Measurements from ENCODE around the gene TXNL1. TPM values are rescaled to one million over a fixed set of nuclear protein-coding genes. Genes with fewer than 3 reads are reported as not detected.
A peak's percentile ranks its signal among the peaks of the same experiment; 100 is the strongest.
"Not testable (repeated sequence)": the region's sequence is repeated elsewhere in the genome, so short reads cannot be mapped to it uniquely, and the experiment has no call there.

TXNL1 gene
- total RNA-seq, 5 donors from 2014 or later (not counting 1 experiment from before 2014, with no cell fraction given), result 33.6 to 40.2 (median 35.7) TPM

GRCh38 chr18:56658261-56658660 lies 19.9 kb upstream of the TXNL1 start:
- Histone ChIP-seq H3K27me3 (replicated peaks in 1 of 2; ENCODE audit: control insufficient read depth in 2 of 2, extremely low read depth in 1 of 2, insufficient read depth in 2 of 2, low read length in 1 of 2) (no peaks in the 10 kb centered on the region), H3K36me3 (ENCODE audit: control insufficient read depth in 2 of 2, extremely low read depth in 1 of 2, insufficient read depth in 1 of 2, low read length in 1 of 2) (peaks cover 0 to 9% of the 10 kb centered on the region in 2 donors), H3K27ac (ENCODE audit: low read length) (no peak overlapping the region), H3K9me3 (no peaks in the 10 kb centered on the region), H3K4me1 (ENCODE audit: control insufficient read depth in 1 of 2, extremely low read depth in 1 of 2, insufficient read depth in 2 of 2, low read length in 2 of 2) (peaks cover 4 to 5% of the 10 kb centered on the region in 2 experiments), H3K4me3 (ENCODE audit: control insufficient read depth in 1 of 2, extremely low read depth in 1 of 2, low read length in 1 of 2) (no peak overlapping the region)
- no peak for ATAC-seq (replicated peaks in 1 of 4)
- H3K4me1 Mint-ChIP-seq, result peaks cover 59 to 69% (median 66%) of the 10 kb centered on the region in 3 donors
- H3K27ac Mint-ChIP-seq, result no peak overlapping the region
- CTCF ChIA-PET, result interaction anchor here in 1 of 2 donors (1.0 kb wide), 1 partner anchor 25 kb away, joined by 3 read pairs; no protein-coding TSS in a partner anchor
- 50% methylated on average over 1 of the region's 2 CpGs for WGBS (ENCODE audit: insufficient coverage)
- peaks cover 19% of the 10 kb centered on the region for H3K36me3 Mint-ChIP-seq
- POLR2A ChIA-PET, result interaction anchor here in 1 of 2 donors (0.6 kb wide), 1 partner anchor 30 kb away, joined by 4 read pairs; no protein-coding TSS in a partner anchor
- no peak overlapping the region for H3K4me3 Mint-ChIP-seq
- H3K9me3 Mint-ChIP-seq, result peaks cover 0 to 5% (median 0%) of the 10 kb centered on the region in 3 donors
- no peak for DNase-seq
- no peaks in the 10 kb centered on the region for H3K27me3 Mint-ChIP-seq

GRCh38 chr18:56654280-56654679 lies 15.9 kb upstream of the TXNL1 start:
- POLR2A ChIA-PET; H3K27me3 ChIP-seq (replicated peaks in 1 of 2; ENCODE audit: control insufficient read depth in 2 of 2, extremely low read depth in 1 of 2, insufficient read depth in 2 of 2, low read length in 1 of 2): not testable (repeated sequence)

GRCh38 chr18:56652802-56653201 lies 14.4 kb upstream of the TXNL1 start:
- ChIA-PET CTCF (interaction anchor here (0.6 to 1.1 kb wide), 4 partner anchors 15 to 970 kb away, joined by 3 to 6 read pairs (median 4); no protein-coding TSS in a partner anchor), POLR2A (interaction anchor here in 1 of 2 donors (0.6 kb wide), 1 partner anchor 1472 kb away, joined by 3 read pairs; no protein-coding TSS in a partner anchor)
- Mint-ChIP-seq H3K27ac (peak overlapping the region; percentile 91 to 92), H3K9me3 (peaks cover 0 to 6% (median 0%) of the 10 kb centered on the region in 3 donors), H3K27me3 (no peaks in the 10 kb centered on the region), H3K36me3 (no peaks in the 10 kb centered on the region), H3K4me3 (peak overlapping the region; percentile 76 to 97 (median 95)), H3K4me1 (peaks cover 55 to 63% (median 60%) of the 10 kb centered on the region in 3 donors)
- DNase-seq (peak in 1 of 35 experiments; percentile 33), ATAC-seq (replicated peaks in 1 of 4) (no peak)
- no CpG with 5 or more reads among the region's 4 CpGs for WGBS (ENCODE audit: insufficient coverage)
- Histone ChIP-seq H3K36me3 (ENCODE audit: control insufficient read depth in 2 of 2, extremely low read depth in 1 of 2, insufficient read depth in 1 of 2, low read length in 1 of 2) (peaks cover 0 to 2% of the 10 kb centered on the region in 2 donors), H3K4me1 (ENCODE audit: control insufficient read depth in 1 of 2, extremely low read depth in 1 of 2, insufficient read depth in 2 of 2, low read length in 2 of 2) (peaks cover 18 to 20% of the 10 kb centered on the region in 2 experiments), H3K27me3 (replicated peaks in 1 of 2; ENCODE audit: control insufficient read depth in 2 of 2, extremely low read depth in 1 of 2, insufficient read depth in 2 of 2, low read length in 1 of 2) (no peaks in the 10 kb centered on the region), H3K4me3 (ENCODE audit: control insufficient read depth in 1 of 2, extremely low read depth in 1 of 2, low read length in 1 of 2) (peak overlapping the region; percentile 0 to 38), H3K9me3 (no peaks in the 10 kb centered on the region), H3K27ac (ENCODE audit: low read length) (peak overlapping the region; percentile 4)

More at GRCh38 chr18:56654280-56654679, 15.9 kb upstream of the TXNL1 start:
- H3K36me3 Mint-ChIP-seq; CTCF ChIA-PET; ATAC-seq (replicated peaks in 1 of 4); H3K36me3 ChIP-seq (ENCODE audit: control insufficient read depth in 2 of 2, extremely low read depth in 1 of 2, insufficient read depth in 1 of 2, low read length in 1 of 2); H3K27me3 Mint-ChIP-seq; H3K9me3 ChIP-seq; H3K9me3 Mint-ChIP-seq; DNase-seq; H3K4me3 ChIP-seq (ENCODE audit: control insufficient read depth in 1 of 2, extremely low read depth in 1 of 2, low read length in 1 of 2); H3K27ac ChIP-seq (ENCODE audit: low read length): not testable (repeated sequence)
- H3K4me1 ChIP-seq (ENCODE audit: control insufficient read depth in 1 of 2, extremely low read depth in 1 of 2, insufficient read depth in 2 of 2, low read length in 2 of 2), result peaks cover 18 to 20% of the 10 kb centered on the region in 2 experiments
- Mint-ChIP-seq H3K27ac (peak overlapping the region; percentile 52 to 71), H3K4me3 (peak overlapping the region in 1 of 3 donors; percentile 27), H3K4me1 (peaks cover 60 to 68% (median 63%) of the 10 kb centered on the region in 3 donors)
- WGBS (ENCODE audit: insufficient coverage), result 100% methylated on average over 3 of the region's 7 CpGs

- no peaks in the 10 kb centered on the region for H3K36me3 ChIP-seq (ENCODE audit: control insufficient read depth in 2 of 2, extremely low read depth in 1 of 2, insufficient read depth in 1 of 2, low read length in 1 of 2)
- peaks cover 55 to 69% (median 67%) of the 10 kb centered on the region in 3 donors for H3K4me1 Mint-ChIP-seq
- peaks cover 18 to 20% of the 10 kb centered on the region in 2 experiments for H3K4me1 ChIP-seq (ENCODE audit: control insufficient read depth in 1 of 2, extremely low read depth in 1 of 2, insufficient read depth in 2 of 2, low read length in 2 of 2)
- H3K4me3 Mint-ChIP-seq, result peak overlapping the region; percentile 89 to 97 (median 95)
- ChIA-PET CTCF (interaction anchor here (1.1 to 3.1 kb wide), 4 partner anchors 10 to 57 kb away, joined by 6 to 16 read pairs (median 8); partner anchors contain the start of gene TXNL1 (in 1 of the 2)), POLR2A (interaction anchor here in 1 of 2 donors (0.6 to 1.2 kb wide), 2 partner anchors 12 to 1935 kb away, joined by 3 to 4 read pairs; no protein-coding TSS in a partner anchor)
- DNase-seq (peak in 1 of 35 experiments; percentile 35), ATAC-seq (replicated peaks in 1 of 4) (peak in 2 of 4 experiments; percentile 6 to 10)
- no peaks in the 10 kb centered on the region for H3K9me3 ChIP-seq
- 7% methylated on average over 5 of the region's 5 CpGs for WGBS (ENCODE audit: insufficient coverage)
- peak overlapping the region; percentile 94 for H3K4me3 ChIP-seq (ENCODE audit: control insufficient read depth in 1 of 2, extremely low read depth in 1 of 2, low read length in 1 of 2)
- peaks cover 0 to 6% (median 0%) of the 10 kb centered on the region in 3 donors for H3K9me3 Mint-ChIP-seq
- peak overlapping the region; percentile 94 to 95 for H3K27ac Mint-ChIP-seq
- no peaks in the 10 kb centered on the region for H3K27me3 ChIP-seq (replicated peaks in 1 of 2; ENCODE audit: control insufficient read depth in 2 of 2, extremely low read depth in 1 of 2, insufficient read depth in 2 of 2, low read length in 1 of 2)
- H3K27me3 Mint-ChIP-seq, result no peaks in the 10 kb centered on the region
- H3K36me3 Mint-ChIP-seq, result peaks cover 4% of the 10 kb centered on the region
- peak overlapping the region; percentile 86 for H3K27ac ChIP-seq (ENCODE audit: low read length)
Measured at GRCh38 chr18:56651771-56652092, 13.3 kb upstream of the TXNL1 start.

- H3K27me3 ChIP-seq (replicated peaks in 1 of 2; ENCODE audit: control insufficient read depth in 2 of 2, extremely low read depth in 1 of 2, insufficient read depth in 2 of 2, low read length in 1 of 2), result no peaks in the 10 kb centered on the region
- H3K27ac Mint-ChIP-seq, result peak within 1 kb of the TSS; percentile 94 to 95
- CTCF ChIA-PET, result interaction anchor here (0.8 to 3.1 kb wide), 5 partner anchors 9 to 1789 kb away, joined by 3 to 16 read pairs (median 8); partner anchors contain the start of gene TXNL1 (in 1 of the 2)
- H3K9me3 Mint-ChIP-seq, result peaks cover 0 to 6% (median 0%) of the 10 kb centered on the region in 3 donors
- peaks cover 55 to 66% (median 65%) of the 10 kb centered on the region in 3 donors for H3K4me1 Mint-ChIP-seq
- peak within 1 kb of the TSS; percentile 86 for H3K27ac ChIP-seq (ENCODE audit: low read length)
- H3K4me3 ChIP-seq (ENCODE audit: control insufficient read depth in 1 of 2, extremely low read depth in 1 of 2, low read length in 1 of 2), result peak within 1 kb of the TSS; percentile 94
- H3K4me3 Mint-ChIP-seq, result peak within 1 kb of the TSS; percentile 89 to 97 (median 95)
- peak; percentile 82 to 97 (median 94) for DNase-seq
- peak; percentile 91 to 94 (median 92) for ATAC-seq (replicated peaks in 1 of 4)
- WGBS (ENCODE audit: insufficient coverage), result 2% methylated on average over 40 of the region's 47 CpGs
- POLR2A ChIA-PET, result interaction anchor here (0.8 to 1.4 kb wide), 5 partner anchors 11 to 13 kb away, joined by 3 to 5 read pairs (median 3); partner anchors contain the start of gene TXNL1 (in 1 of the 2)
- H3K9me3 ChIP-seq, result no peaks in the 10 kb centered on the region
- no peaks in the 10 kb centered on the region for H3K27me3 Mint-ChIP-seq
- H3K36me3 Mint-ChIP-seq, result peaks cover 4% of the 10 kb centered on the region
- peaks cover 18 to 20% of the 10 kb centered on the region in 2 experiments for H3K4me1 ChIP-seq (ENCODE audit: control insufficient read depth in 1 of 2, extremely low read depth in 1 of 2, insufficient read depth in 2 of 2, low read length in 2 of 2)
- no peaks in the 10 kb centered on the region for H3K36me3 ChIP-seq (ENCODE audit: control insufficient read depth in 2 of 2, extremely low read depth in 1 of 2, insufficient read depth in 1 of 2, low read length in 1 of 2)
Measured at GRCh38 chr18:56650944-56651770, 12.8 kb upstream of the TXNL1 start, which contains the start of gene WDR7. TSS of gene WDR7 (plus strand) at chr18:56651359. CDS start at chr18:56672516, 21,157 bp downstream.

DNA sequence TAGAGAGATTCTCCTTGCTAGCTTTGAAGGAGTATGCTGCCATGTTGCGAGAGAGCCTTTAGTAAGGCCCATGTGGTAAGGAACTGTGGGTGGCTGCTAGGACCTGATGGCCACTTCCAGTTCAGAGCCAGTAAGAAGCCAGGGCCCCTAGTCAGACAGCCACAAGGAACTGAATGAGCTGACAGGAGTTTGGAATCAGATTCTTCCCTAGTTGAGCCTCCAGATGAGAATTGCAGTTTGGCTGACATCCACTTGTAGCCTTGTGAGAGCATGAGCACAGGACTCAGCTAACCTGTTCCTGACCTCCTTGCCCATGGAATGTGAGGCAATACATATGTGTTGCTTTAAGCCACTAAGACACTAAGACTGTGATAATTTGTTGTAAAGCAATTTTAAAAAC lies 11.6 kb upstream of the TXNL1 start:
- peak overlapping the region in 2 of 3 donors; percentile 95 to 97 for H3K4me3 Mint-ChIP-seq
- ChIA-PET CTCF (interaction anchor here (0.5 to 3.1 kb wide), 4 partner anchors 8 to 34 kb away, joined by 3 to 16 read pairs (median 8); no protein-coding TSS in a partner anchor), POLR2A (interaction anchor here (1.0 to 1.4 kb wide), 3 partner anchors 8 to 10 kb away, joined by 3 to 5 read pairs (median 3); no protein-coding TSS in a partner anchor)
- peaks cover 4% of the 10 kb centered on the region for H3K36me3 Mint-ChIP-seq
- peaks cover 0 to 6% (median 0%) of the 10 kb centered on the region in 3 donors for H3K9me3 Mint-ChIP-seq
- Histone ChIP-seq H3K4me1 (ENCODE audit: control insufficient read depth in 1 of 2, extremely low read depth in 1 of 2, insufficient read depth in 2 of 2, low read length in 2 of 2) (peaks cover 17% of the 10 kb centered on the region in 2 experiments), H3K36me3 (ENCODE audit: control insufficient read depth in 2 of 2, extremely low read depth in 1 of 2, insufficient read depth in 1 of 2, low read length in 1 of 2) (no peaks in the 10 kb centered on the region), H3K9me3 (no peaks in the 10 kb centered on the region), H3K27me3 (replicated peaks in 1 of 2; ENCODE audit: control insufficient read depth in 2 of 2, extremely low read depth in 1 of 2, insufficient read depth in 2 of 2, low read length in 1 of 2) (no peaks in the 10 kb centered on the region), H3K4me3 (ENCODE audit: control insufficient read depth in 1 of 2, extremely low read depth in 1 of 2, low read length in 1 of 2) (no peak overlapping the region), H3K27ac (ENCODE audit: low read length) (no peak overlapping the region)
- ATAC-seq (replicated peaks in 1 of 4), result no peak
- WGBS (ENCODE audit: insufficient coverage), result 88% methylated on average over 1 of the region's 1 CpG
- H3K27ac Mint-ChIP-seq, result peak overlapping the region in 1 of 2 donors; percentile 95
- DNase-seq, result no peak
- H3K27me3 Mint-ChIP-seq, result no peaks in the 10 kb centered on the region
- H3K4me1 Mint-ChIP-seq, result peaks cover 44 to 56% (median 54%) of the 10 kb centered on the region in 3 donors
